ENCODE results near the gene THBS2.

DNA sequence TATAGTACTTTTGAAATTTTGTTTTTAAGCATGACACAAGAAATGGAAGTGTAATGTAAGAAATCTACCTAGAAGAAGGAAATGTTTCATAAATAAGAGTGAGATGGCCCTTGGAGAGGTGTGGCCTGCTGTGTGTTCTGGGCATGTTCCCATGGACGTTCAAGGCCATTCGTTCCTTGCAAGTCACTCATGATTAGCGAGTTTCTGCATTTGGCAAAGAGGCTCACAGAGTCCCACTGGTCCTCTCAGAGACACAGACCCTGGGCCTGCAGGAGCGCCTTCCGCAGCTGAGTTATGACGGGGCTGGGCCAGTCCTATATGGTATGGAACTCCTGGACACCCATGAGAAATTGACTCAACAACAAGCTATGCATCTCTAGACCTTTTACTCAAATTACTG is 7.2 kb downstream of the THBS2 start:
- TF ChIP-seq POLR2A (IDR thresholded peaks at IDR 0.05; ENCODE audit: borderline replicate concordance, extremely low read depth, insufficient read depth, insufficient read length) (no peak), ELF1 (IDR thresholded peaks at IDR 0.05; ENCODE audit: borderline replicate concordance, low read depth) (no peak), YY1 (IDR thresholded peaks at IDR 0.05; ENCODE audit: extremely low read depth, insufficient replicate concordance, low read depth, low read length) (no peak), EZH2 (IDR thresholded peaks at IDR 0.05) (no peak), JUND (IDR thresholded peaks at IDR 0.05) (no peak)
- TF ChIP-seq, protein P1, sequence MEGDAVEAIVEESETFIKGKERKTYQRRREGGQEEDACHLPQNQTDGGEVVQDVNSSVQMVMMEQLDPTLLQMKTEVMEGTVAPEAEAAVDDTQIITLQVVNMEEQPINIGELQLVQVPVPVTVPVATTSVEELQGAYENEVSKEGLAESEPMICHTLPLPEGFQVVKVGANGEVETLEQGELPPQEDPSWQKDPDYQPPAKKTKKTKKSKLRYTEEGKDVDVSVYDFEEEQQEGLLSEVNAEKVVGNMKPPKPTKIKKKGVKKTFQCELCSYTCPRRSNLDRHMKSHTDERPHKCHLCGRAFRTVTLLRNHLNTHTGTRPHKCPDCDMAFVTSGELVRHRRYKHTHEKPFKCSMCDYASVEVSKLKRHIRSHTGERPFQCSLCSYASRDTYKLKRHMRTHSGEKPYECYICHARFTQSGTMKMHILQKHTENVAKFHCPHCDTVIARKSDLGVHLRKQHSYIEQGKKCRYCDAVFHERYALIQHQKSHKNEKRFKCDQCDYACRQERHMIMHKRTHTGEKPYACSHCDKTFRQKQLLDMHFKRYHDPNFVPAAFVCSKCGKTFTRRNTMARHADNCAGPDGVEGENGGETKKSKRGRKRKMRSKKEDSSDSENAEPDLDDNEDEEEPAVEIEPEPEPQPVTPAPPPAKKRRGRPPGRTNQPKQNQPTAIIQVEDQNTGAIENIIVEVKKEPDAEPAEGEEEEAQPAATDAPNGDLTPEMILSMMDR (IDR thresholded peaks at IDR 0.05 in 2 of 3, conservative IDR thresholded peaks at IDR 0.05 in 1 of 3; ENCODE audit: borderline replicate concordance in 1 of 3, insufficient read depth in 1 of 3, low read depth in 2 of 3, low read length in 2 of 3), result no peak
- TF ChIP-seq, protein P2, sequence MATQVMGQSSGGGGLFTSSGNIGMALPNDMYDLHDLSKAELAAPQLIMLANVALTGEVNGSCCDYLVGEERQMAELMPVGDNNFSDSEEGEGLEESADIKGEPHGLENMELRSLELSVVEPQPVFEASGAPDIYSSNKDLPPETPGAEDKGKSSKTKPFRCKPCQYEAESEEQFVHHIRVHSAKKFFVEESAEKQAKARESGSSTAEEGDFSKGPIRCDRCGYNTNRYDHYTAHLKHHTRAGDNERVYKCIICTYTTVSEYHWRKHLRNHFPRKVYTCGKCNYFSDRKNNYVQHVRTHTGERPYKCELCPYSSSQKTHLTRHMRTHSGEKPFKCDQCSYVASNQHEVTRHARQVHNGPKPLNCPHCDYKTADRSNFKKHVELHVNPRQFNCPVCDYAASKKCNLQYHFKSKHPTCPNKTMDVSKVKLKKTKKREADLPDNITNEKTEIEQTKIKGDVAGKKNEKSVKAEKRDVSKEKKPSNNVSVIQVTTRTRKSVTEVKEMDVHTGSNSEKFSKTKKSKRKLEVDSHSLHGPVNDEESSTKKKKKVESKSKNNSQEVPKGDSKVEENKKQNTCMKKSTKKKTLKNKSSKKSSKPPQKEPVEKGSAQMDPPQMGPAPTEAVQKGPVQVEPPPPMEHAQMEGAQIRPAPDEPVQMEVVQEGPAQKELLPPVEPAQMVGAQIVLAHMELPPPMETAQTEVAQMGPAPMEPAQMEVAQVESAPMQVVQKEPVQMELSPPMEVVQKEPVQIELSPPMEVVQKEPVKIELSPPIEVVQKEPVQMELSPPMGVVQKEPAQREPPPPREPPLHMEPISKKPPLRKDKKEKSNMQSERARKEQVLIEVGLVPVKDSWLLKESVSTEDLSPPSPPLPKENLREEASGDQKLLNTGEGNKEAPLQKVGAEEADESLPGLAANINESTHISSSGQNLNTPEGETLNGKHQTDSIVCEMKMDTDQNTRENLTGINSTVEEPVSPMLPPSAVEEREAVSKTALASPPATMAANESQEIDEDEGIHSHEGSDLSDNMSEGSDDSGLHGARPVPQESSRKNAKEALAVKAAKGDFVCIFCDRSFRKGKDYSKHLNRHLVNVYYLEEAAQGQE (IDR thresholded peaks at IDR 0.05; ENCODE audit: low read depth), result no peak
- TF ChIP-seq, protein P3, sequence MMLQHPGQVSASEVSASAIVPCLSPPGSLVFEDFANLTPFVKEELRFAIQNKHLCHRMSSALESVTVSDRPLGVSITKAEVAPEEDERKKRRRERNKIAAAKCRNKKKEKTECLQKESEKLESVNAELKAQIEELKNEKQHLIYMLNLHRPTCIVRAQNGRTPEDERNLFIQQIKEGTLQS (IDR thresholded peaks at IDR 0.05), result no peak

Data from HCT116 (cell line).